M059J (cell line): ENCODE measurements around the gene SLC9B1. TPM values are rescaled to one million over a fixed set of nuclear protein-coding genes. Genes with fewer than 3 reads are reported as not detected.
"Not testable (repeated sequence)": the region's sequence is repeated elsewhere in the genome, so short reads cannot be mapped to it uniquely, and the experiment has no call there.

ENCODE experiments used
- DNase-seq: peaks from one replicate; pipeline ENCODE4 v3.0.0-alpha.2; 2012; ENCODE audit warnings: low read depth
- total RNA-seq: library from RNA; depleted of rRNA; stranded (reverse); fragments of >200 nt; shearing (Covaris generic); gene quantifications from 2 replicates; pipeline ENCODE4 v1.2.3, GENCODE V29; 2014

Gene SLC9B1
- total RNA-seq, 1 experiment from 2014 or later: not detected

GRCh38 chr4:103011378-103012025 is 8.0 kb downstream of the SLC9B1 start:
- peak; percentile 66 for DNase-seq

- no peak for DNase-seq
These were observed 8.7 kb downstream of the SLC9B1 start for GRCh38 chr4:103010804-103011203.

GRCh38 chr4:103008875-103009729 is 10.4 kb downstream of the SLC9B1 start:
- peak; percentile 59 for DNase-seq

GRCh38 chr4:103002551-103002950 is 17.0 kb downstream of the SLC9B1 start:
- peak; percentile 6 for DNase-seq

- DNase-seq: no peak
These were observed 24.7 kb downstream of the SLC9B1 start for GRCh38 chr4:102994803-102995202.

GRCh38 chr4:102993985-102994384 is 25.5 kb downstream of the SLC9B1 start:
- not testable (repeated sequence) for DNase-seq

GRCh38 chr4:102988429-102989020 is 31.0 kb downstream of the SLC9B1 start:
- no peak for DNase-seq

- no peak for DNase-seq
These were observed 38.5 kb downstream of the SLC9B1 start for GRCh38 chr4:102981005-102981404.

GRCh38 chr4:102961813-102962212 is 57.7 kb downstream of the SLC9B1 start:
- not testable (repeated sequence) for DNase-seq

GRCh38 chr4:102959496-102959895 is 60.0 kb downstream of the SLC9B1 start:
- no peak for DNase-seq

- DNase-seq: no peak
These were observed 74.4 kb downstream of the SLC9B1 start for GRCh38 chr4:102945066-102945465.

- not testable (repeated sequence) for DNase-seq
These were observed 81.4 kb downstream of the SLC9B1 start for GRCh38 chr4:102938063-102938462.

GRCh38 chr4:102935716-102936115 is 83.8 kb downstream of the SLC9B1 start:
- no peak for DNase-seq

- not testable (repeated sequence) for DNase-seq
These were observed 99.8 kb downstream of the SLC9B1 start for GRCh38 chr4:102919697-102920096.

- DNase-seq: no peak
These were observed 100.6 kb downstream of the SLC9B1 start for GRCh38 chr4:102918859-102919258.

- DNase-seq: no peak
These were observed 117.7 kb downstream of the SLC9B1 start for GRCh38 chr4:102901804-102902203.

GRCh38 chr4:102897610-102898009 is 121.9 kb downstream of the SLC9B1 start:
- not testable (repeated sequence) for DNase-seq

- DNase-seq: not testable (repeated sequence)
These were observed 123.0 kb downstream of the SLC9B1 start for GRCh38 chr4:102896547-102896946.

GRCh38 chr4:102889866-102890265 is 129.6 kb downstream of the SLC9B1 start:
- peak; percentile 52 for DNase-seq

- not testable (repeated sequence) for DNase-seq
These were observed 130.9 kb downstream of the SLC9B1 start for GRCh38 chr4:102888570-102888969.

GRCh38 chr4:102883278-102883677 is 136.2 kb downstream of the SLC9B1 start:
- no peak for DNase-seq

GRCh38 chr4:102881343-102881742 is 138.2 kb downstream of the SLC9B1 start:
- no peak for DNase-seq

- DNase-seq: no peak
These were observed 140.6 kb downstream of the SLC9B1 start for GRCh38 chr4:102878901-102879300.
